Activated CD8-positive, alpha-beta T cell treated with anti-CD3 and anti-CD28 coated beads, Interleukin-2, amount 10 ng/mL, durations not matched to agents 7 days and 5 days (primary cell): ENCODE data around the gene CDCA3. TPM values are rescaled to one million over a fixed set of nuclear protein-coding genes. Genes with fewer than 3 reads are reported as not detected.
"Not testable (repeated sequence)": the region's sequence is repeated elsewhere in the genome, so short reads cannot be mapped to it uniquely, and the experiment has no call there.

Experiments
- ATAC-seq: fragments of 150-1000 bp; cut with Tn5 transposase; one replicate; pipeline ENCODE4 v1.10.0; 2021; ENCODE audit warnings: moderate library complexity
- CTCF ChIA-PET: fragments of 350-600 bp; sonication (Branson Sonifier 250); formaldehyde crosslinking; loops from one replicate; lab custom pipeline; 2021; ENCODE audit warnings: antibody characterized with exemption; lab: Charles Lee
- POLR2A ChIA-PET: fragments of 350-600 bp; sonication (Branson Sonifier 250); formaldehyde crosslinking; loops from one replicate; lab custom pipeline; 2021; ENCODE audit warnings: antibody characterized with exemption; lab: Charles Lee
- DNase-seq: peaks from one replicate; pipeline ENCODE4 v3.0.0-alpha.2; 2020
- H3K27ac Mint-ChIP-seq: one replicate; pipeline ENCODE4 v1.8.0; 2021; ENCODE audit warnings: mild to moderate bottlenecking, mixed read lengths
- H3K27me3 Mint-ChIP-seq: one replicate; pipeline ENCODE4 v1.8.0; 2021; ENCODE audit warnings: low read depth, mixed read lengths
- H3K36me3 Mint-ChIP-seq: one replicate; pipeline ENCODE4 v1.8.0; 2021; ENCODE audit warnings: low read depth, mixed read lengths
- H3K4me1 Mint-ChIP-seq: one replicate; pipeline ENCODE4 v1.8.0; 2021; ENCODE audit warnings: low read depth, mixed read lengths
- H3K4me3 Mint-ChIP-seq: one replicate; pipeline ENCODE4 v1.8.0; 2021; ENCODE audit warnings: mild to moderate bottlenecking, mixed read lengths
- H3K9me3 Mint-ChIP-seq: one replicate; pipeline ENCODE4 v1.8.0; 2022; ENCODE audit warnings: mixed read lengths; ENCODE audit not compliant: insufficient read depth
- total RNA-seq, 2 experiments: library from RNA; stranded (reverse); gene quantifications; one replicate each; pipeline ENCODE4 v1.2.3, GENCODE V29; 2021

Gene CDCA3
- total RNA-seq: 100 to 1,000 TPM; 103 to 115 TPM

DNA sequence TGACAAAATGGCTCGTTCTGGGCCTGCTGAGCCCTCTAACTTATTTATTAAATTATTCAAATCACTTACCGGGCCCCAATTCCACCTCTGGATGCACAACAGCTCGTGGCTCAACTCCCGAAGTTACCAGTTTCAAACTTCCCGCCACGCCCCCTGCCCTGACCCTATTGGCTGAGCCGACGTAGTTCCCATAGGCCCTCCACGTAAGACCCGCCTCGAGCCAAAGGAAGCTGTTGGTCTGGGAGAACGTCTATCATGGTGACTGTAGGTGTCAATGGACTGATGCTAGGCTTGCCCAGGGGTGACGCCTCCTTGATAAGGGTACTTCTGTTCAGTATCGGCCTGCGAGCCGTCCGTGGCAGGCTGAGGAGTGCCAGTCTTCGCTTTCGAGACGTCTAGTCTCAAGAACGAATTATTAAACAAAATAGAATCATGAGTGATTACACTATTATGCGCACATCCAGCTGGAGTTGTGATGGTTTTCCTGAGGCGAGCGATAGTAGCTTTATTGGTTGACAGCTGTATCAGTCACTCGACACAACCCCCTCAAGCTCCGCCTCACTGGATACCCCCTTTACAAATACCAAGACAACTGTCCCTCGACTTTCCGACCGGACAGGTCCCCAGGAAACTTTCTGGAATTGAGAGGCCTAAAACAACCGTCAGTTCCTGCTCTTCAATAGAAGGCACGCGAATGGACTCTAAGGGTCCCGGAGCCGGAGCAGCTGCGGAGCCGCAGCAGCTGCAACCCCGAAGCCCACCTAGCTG lies at the start of gene CDCA3:
TSS of gene CDCA3 (minus strand) at position 134 of the 768 bp plus-strand sequence. CDS start 334 bp downstream, outside the sequence.
- no peaks in the 10 kb centered on the region for H3K9me3 Mint-ChIP-seq
- no peaks in the 10 kb centered on the region for H3K27me3 Mint-ChIP-seq
- peak within 1 kb of the TSS; percentile 90 for H3K4me3 Mint-ChIP-seq
- peak within 1 kb of the TSS; percentile 98 for H3K27ac Mint-ChIP-seq
- DNase-seq (peak; percentile 98), ATAC-seq (peak; percentile 68)
- ChIA-PET POLR2A (interaction anchor here (0.6 to 6.6 kb wide), 32 partner anchors 9 to 359 kb away, joined by 3 to 93 read pairs (median 4); partner anchors contain the start of genes C12orf57, COPS7A, ENO2 and GNB3), CTCF (interaction anchor here (0.9 to 13.9 kb wide), 20 partner anchors 9 to 314 kb away, joined by 3 to 130 read pairs (median 6); partner anchors contain the start of genes COPS7A, GNB3, LPCAT3 and MLF2)
- H3K4me1 Mint-ChIP-seq: peaks cover 44% of the 10 kb centered on the region
- peaks cover 54% of the 10 kb centered on the region for H3K36me3 Mint-ChIP-seq

DNA sequence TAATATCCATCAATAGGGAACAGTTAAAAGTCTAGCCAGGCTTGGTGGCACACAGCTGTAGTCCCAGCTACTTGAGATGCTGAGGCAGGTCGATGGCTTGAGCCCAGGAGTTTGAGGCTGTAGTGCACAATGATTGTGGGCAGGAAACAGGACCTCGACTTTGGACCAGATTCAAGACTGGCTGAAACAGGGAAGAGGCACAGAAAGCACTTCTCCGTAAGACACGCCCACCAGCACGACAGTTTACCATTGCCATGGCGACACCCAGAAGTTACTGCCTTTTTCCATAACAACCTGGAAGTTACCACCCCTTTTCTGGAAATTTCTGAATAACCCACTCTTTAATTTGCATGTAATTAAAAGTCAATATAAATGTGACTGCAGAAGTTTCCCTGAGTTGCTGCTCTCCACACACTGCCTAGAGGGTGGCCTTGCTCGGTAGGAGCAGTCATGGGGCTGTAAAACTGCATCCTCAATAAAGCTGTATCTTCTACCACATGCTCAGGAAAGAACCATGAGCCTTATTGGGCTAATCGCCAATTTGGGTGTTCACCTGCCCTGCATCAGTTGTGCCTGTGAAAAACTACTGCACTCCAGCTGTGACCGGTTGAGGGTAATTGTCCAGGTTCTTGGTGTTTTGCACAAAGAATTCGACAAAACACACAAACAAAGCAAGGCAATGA lies 48.9 kb upstream of the CDCA3 start:
- no peak overlapping the region for H3K27ac Mint-ChIP-seq
- ATAC-seq (no peak), DNase-seq (no peak)
- no peaks in the 10 kb centered on the region for H3K9me3 Mint-ChIP-seq
- no peak overlapping the region for H3K4me3 Mint-ChIP-seq
- ChIA-PET CTCF (interaction anchor here (0.9 to 2.1 kb wide), 5 partner anchors 8 to 64 kb away, joined by 3 to 18 read pairs (median 3); partner anchors contain the start of genes C12orf57 and RNU7-1), POLR2A (interaction anchor here (1.8 kb wide), 1 partner anchor 48 kb away, joined by 5 read pairs; the partner anchor contains the start of gene USP5)
- no peaks in the 10 kb centered on the region for H3K36me3 Mint-ChIP-seq
- H3K27me3 Mint-ChIP-seq: no peaks in the 10 kb centered on the region
- peaks cover 14% of the 10 kb centered on the region for H3K4me1 Mint-ChIP-seq

DNA sequence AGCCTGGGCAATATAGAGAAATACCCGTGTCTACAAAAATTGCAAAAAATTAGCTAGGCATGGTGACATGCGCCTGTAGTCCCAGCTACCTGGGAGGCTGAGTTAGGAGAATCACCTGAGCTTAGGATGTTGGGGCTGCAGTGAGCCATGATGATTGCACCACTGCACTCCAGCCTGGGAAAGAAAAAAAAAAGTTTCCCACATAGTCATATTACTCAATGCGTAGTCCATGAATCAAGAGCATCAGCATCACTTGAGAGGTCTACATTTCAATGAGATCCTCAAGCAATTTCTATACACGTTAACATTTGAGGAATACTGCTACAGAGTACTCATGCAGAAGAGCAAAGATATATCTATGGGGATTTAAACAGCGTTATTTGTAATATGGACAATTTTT lies 48.3 kb upstream of the CDCA3 start:
- ChIA-PET POLR2A (interaction anchor here (1.2 to 1.8 kb wide), 2 partner anchors 31 to 48 kb away, joined by 3 to 5 read pairs; partner anchors contain the start of gene USP5), CTCF (interaction anchor here (0.9 to 2.1 kb wide), 5 partner anchors 8 to 63 kb away, joined by 3 to 18 read pairs (median 3); partner anchors contain the start of genes C12orf57 and RNU7-1)
- H3K27ac Mint-ChIP-seq: no peak overlapping the region
- DNase-seq: no peak
- no peak for ATAC-seq
- H3K4me3 Mint-ChIP-seq: no peak overlapping the region
- H3K9me3 Mint-ChIP-seq: no peaks in the 10 kb centered on the region
- H3K27me3 Mint-ChIP-seq: no peaks in the 10 kb centered on the region
- H3K4me1 Mint-ChIP-seq: peaks cover 14% of the 10 kb centered on the region
- H3K36me3 Mint-ChIP-seq: no peaks in the 10 kb centered on the region

DNA sequence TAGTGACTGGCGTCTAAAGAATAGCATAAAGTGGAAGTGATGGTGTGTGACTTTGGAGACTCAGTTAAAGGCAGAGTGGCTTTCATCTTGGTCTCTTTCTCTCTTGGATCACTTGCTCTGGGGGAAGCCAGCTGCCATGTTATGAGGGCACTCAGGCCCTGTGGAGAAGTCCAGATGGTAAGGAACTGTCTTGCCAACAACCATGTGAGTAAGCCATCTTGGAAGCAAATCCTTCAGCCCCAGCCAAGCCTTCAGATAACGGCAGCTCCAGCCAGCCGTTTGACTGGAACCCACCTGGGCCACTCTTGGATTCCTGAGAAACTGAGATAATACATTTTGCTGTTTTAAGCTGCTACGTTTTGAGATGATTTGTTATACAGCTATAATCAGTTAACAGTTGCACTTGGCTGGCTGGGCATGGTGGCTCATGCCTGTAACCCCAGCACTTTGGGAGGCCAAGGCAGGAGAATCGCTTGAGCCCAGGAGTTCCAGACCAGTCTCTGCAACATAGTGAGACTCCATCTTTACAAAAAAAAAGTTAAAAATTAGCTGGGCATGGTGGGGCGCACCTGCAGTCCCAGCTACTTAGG lies 45.9 kb upstream of the CDCA3 start:
- Mint-ChIP-seq H3K27me3 (no peaks in the 10 kb centered on the region), H3K9me3 (no peaks in the 10 kb centered on the region), H3K4me3 (no peak overlapping the region), H3K4me1 (peaks cover 20% of the 10 kb centered on the region), H3K36me3 (peaks cover 2% of the 10 kb centered on the region), H3K27ac (no peak overlapping the region)
- ChIA-PET CTCF (interaction anchor here (1.0 to 1.7 kb wide), 4 partner anchors 11 to 33 kb away, joined by 3 to 7 read pairs (median 4); partner anchors contain the start of gene SPSB2), POLR2A (no interaction called here)
- ATAC-seq: no peak
- DNase-seq: no peak

DNA sequence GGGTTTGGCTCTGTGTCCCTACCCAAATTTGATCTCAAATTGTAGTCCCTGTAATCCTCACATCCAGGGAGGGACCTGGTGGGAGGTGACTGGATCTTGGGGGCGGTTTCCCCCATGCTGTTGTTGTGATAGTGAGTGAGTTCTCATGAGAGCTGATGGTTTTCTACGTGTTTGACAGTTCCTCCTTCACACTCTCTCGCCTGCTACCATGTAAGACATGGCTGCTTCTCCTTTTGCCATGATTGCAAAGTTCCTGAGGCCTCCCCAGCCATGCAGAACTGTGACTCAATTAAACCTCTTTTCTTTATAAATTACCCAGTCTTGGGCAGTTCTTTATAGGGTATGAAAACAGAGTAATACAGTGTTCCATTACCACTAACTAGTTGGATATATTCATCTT lies 43.2 kb upstream of the CDCA3 start:
- CTCF ChIA-PET: interaction anchor here (1.0 to 4.6 kb wide), 2 partner anchors 22 to 25 kb away, joined by 4 to 94 read pairs; partner anchors contain the start of gene SPSB2
- ATAC-seq: no peak
- no peak overlapping the region for H3K27ac Mint-ChIP-seq
- DNase-seq: no peak
- no peaks in the 10 kb centered on the region for H3K27me3 Mint-ChIP-seq
- no peak overlapping the region for H3K4me3 Mint-ChIP-seq
- no peaks in the 10 kb centered on the region for H3K9me3 Mint-ChIP-seq
- POLR2A ChIA-PET: no interaction called here
- peaks cover 26% of the 10 kb centered on the region for H3K4me1 Mint-ChIP-seq
- H3K36me3 Mint-ChIP-seq: peaks cover 8% of the 10 kb centered on the region

DNA sequence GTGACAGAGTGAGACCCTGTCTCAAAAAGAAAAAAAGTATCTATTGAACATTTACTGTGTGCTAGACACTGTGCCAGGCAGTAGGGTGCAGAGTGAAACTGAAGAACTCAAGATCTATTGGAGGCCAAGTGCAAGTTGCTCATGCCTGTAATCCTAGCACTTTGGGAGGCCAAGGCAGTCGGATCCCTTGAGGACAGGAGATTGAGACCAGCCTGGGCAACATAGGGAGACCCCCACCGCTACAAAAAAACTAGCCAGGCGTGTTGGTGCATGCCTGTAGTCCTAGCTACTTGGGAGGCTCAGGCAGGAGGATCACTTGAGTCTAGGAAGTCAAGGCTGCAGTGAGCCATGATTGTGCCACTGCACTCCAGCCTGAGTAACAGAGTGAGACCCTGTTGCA lies 41.6 kb upstream of the CDCA3 start:
- H3K4me1 Mint-ChIP-seq: peaks cover 29% of the 10 kb centered on the region
- CTCF ChIA-PET: interaction anchor here (2.0 to 4.6 kb wide), 6 partner anchors 7 to 45 kb away, joined by 6 to 94 read pairs (median 16); partner anchors contain the start of genes LRRC23, SPSB2 and TPI1
- H3K27me3 Mint-ChIP-seq, H3K36me3 Mint-ChIP-seq, DNase-seq, ATAC-seq, H3K4me3 Mint-ChIP-seq, H3K9me3 Mint-ChIP-seq: not testable (repeated sequence)
- H3K27ac Mint-ChIP-seq: peak overlapping the region; percentile 35
- POLR2A ChIA-PET: interaction anchor here (2.0 to 2.1 kb wide), 5 partner anchors 12 to 51 kb away, joined by 13 to 40 read pairs (median 22); partner anchors contain the start of genes C12orf57, CDCA3, LRRC23 and RNU7-1

DNA sequence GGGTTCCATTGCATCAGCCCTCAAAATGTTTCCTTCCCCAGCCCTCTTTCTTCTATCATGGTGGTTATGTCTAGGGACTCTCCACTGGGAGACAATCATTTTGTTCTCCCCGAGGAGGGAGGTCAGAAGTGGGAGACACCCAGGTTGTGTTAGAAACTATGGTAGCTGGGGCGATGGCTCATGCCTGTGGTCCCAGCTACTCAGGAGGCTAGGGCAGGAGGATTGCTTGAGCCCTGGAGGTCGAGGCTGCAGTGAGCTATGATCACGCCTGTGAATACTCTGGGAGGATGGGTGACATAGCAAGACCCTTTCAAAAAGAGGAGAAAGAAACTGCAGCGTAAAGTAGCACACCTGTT lies 40.5 kb upstream of the CDCA3 start:
- ChIA-PET CTCF (interaction anchor here (0.8 to 4.6 kb wide), 40 partner anchors 8 to 421 kb away, joined by 3 to 94 read pairs (median 5); partner anchors contain the start of genes C12orf57, CDCA3, COPS7A and ENO2), POLR2A (interaction anchor here (0.6 to 2.1 kb wide), 21 partner anchors 9 to 220 kb away, joined by 3 to 40 read pairs (median 5); partner anchors contain the start of genes C12orf57, CDCA3, COPS7A and ENO2)
- DNase-seq (no peak), ATAC-seq (no peak)
- Mint-ChIP-seq H3K9me3 (no peaks in the 10 kb centered on the region), H3K27ac (peak overlapping the region; percentile 95), H3K36me3 (peaks cover 8% of the 10 kb centered on the region), H3K27me3 (no peaks in the 10 kb centered on the region), H3K4me1 (peaks cover 29% of the 10 kb centered on the region), H3K4me3 (peak overlapping the region; percentile 82)

DNA sequence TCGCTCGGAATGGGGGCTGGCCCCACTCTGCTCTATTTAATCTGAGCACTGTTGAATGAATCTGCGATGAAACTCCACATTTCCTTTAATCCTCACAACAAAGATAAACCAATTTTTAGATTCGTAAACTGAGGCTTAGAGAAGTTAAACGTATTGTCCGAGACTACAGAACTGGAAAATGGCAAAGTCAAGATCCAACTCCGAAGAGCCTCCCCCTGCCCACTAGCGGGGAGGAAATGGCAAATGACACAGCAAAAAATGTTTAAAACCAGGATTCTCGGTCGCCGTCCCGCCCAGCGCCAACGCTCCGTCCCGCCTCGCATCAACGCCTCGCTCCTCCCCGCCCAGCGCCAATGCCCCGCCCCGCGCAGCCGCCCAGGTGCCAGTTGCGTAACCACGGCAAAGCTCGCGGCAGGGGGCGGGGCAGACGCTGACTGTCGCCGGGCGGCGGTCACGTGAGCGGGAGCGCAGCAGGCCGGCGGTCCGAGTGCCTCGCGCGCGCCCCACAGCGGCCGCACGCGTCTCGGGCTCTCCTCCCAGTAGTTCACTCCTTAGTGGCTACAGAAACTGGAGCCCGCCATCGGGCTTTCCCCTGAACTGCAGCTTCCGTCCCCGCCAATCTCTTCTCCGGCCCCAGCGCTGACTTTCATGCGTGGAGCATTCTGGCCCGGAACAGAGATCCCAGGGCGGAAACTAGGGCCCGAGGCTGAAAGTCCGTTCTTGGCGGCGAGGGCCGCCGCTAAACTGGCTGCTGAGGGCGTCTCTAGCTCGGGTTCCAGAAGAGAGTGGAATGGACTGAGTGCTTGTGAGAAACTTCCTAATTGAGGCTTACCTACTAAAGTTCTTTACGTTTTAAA lies 39.9 kb upstream of the CDCA3 start:
- ATAC-seq (peak; percentile 97), DNase-seq (peak; percentile 99)
- ChIA-PET POLR2A (interaction anchor here (0.6 to 2.1 kb wide), 23 partner anchors 9 to 220 kb away, joined by 3 to 40 read pairs (median 5); partner anchors contain the start of genes C12orf57, CDCA3, COPS7A and ENO2), CTCF (interaction anchor here (0.8 to 4.6 kb wide), 40 partner anchors 8 to 420 kb away, joined by 3 to 94 read pairs (median 5); partner anchors contain the start of genes C12orf57, CDCA3, COPS7A and ENO2)
- no peaks in the 10 kb centered on the region for H3K9me3 Mint-ChIP-seq
- no peaks in the 10 kb centered on the region for H3K27me3 Mint-ChIP-seq
- peaks cover 8% of the 10 kb centered on the region for H3K36me3 Mint-ChIP-seq
- peak overlapping the region; percentile 82 for H3K4me3 Mint-ChIP-seq
- H3K27ac Mint-ChIP-seq: peak overlapping the region; percentile 95
- peaks cover 29% of the 10 kb centered on the region for H3K4me1 Mint-ChIP-seq

DNA sequence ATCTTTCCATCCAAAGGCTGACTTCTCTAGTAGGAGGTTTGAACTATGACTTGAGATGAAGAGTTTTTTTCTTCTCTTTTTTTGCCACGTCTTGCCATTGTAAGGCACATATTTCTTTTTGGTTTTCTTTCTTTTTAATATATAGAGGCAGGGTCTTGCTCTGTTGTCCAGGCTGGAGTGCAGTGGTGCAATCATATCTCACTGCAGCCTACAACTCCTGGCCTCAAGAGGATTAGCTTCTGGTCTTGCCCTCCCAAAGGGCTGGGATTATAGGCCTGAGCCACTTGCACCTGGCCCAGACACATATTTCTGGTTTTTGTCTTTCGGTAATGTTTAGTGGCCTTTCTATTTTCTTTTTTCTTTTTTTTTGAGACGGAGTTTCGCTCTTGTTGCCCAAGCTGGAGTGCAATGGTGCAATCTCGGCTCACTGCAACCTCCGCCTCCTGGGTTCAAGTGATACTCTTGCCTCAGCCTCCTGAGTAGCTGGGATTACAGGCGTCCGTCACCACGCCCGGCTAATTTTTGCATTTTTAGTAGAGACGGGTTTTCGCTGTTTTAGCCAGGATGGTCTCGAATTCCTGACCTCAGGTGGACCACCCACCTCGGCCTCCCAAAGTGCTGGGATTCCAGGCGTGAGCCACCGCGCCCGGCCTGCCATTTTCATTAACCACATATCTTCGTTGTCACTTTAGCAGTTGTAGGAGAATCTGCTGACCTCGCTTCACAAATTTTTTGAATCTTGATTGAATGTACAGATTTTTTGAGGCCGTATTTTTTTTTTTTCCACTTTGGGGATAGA lies 38.9 kb upstream of the CDCA3 start:
- H3K36me3 Mint-ChIP-seq: peaks cover 11% of the 10 kb centered on the region
- DNase-seq, CTCF ChIA-PET, H3K27me3 Mint-ChIP-seq, H3K9me3 Mint-ChIP-seq, ATAC-seq: not testable (repeated sequence)
- peak overlapping the region; percentile 82 for H3K4me3 Mint-ChIP-seq
- peaks cover 29% of the 10 kb centered on the region for H3K4me1 Mint-ChIP-seq
- H3K27ac Mint-ChIP-seq: peak overlapping the region; percentile 95
- POLR2A ChIA-PET: interaction anchor here (0.6 to 1.4 kb wide), 2 partner anchors 16 to 218 kb away, joined by 3 read pairs; no protein-coding TSS in a partner anchor
